DMS53 treated with DMSO at 0.1 percent for 48 hours (cell line): Measurements from ENCODE around the gene TFIP11.
"Not testable (repeated sequence)": the region's sequence is repeated elsewhere in the genome, so short reads cannot be mapped to it uniquely, and the experiment has no call there.

Experiments
- DNase-seq: peaks from one replicate; lab custom pipeline; 2025; ENCODE audit not compliant: unreplicated experiment; lab: John Stamatoyannopoulos, UW

The TFIP11 gene

DNA sequence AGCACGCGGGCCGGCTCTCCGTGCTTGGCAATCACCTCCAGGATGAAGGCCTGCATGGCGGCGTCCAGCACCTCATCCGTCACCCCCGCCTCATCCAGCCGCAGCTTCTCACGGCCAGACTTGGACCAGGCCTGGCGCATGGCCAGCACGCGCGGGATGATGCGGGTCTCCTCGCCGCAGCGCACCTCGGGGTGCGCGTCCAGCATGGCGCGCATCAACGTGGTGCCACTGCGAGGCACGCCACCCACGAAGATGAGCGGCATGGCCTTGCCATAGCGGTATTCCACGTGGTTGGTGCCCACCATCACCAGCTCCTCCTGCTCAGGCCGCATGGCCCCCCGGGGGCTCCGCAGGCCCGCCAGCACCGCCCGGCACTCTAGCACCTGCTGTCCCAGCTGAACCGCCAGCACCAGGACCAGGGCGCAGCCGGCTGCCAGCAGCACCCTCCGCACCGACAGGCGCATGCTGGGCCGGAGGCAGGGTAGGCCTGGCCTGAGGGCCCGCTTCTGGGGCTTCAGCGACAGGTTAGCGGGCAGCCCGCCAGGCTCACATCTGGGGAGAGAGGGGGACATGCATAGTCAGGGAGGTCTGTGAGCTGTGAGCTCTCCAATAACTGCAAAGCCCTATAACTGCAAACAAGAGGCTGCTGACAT is 29.0 kb upstream of the TFIP11 start:
- no peak for DNase-seq

DNA sequence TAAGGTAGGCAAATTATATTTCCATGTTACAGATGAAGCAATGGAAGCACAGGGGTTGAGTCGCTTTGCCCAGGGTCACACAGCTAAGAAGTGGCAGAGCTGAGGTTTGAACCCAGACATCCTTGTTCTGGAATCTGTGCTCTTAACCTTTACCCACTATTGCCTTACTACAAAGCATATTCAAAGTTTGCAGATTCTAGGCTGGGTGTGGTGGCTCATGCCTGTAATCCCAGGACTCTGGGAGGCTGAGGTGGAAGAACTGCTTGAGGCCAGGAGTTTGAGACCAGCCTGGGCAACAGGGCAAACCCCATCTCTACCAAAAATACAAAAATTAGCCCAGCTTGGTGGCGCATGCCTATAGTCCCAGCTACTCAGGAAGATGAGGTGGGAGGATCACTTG is 27.8 kb upstream of the TFIP11 start:
- DNase-seq, result no peak

DNA sequence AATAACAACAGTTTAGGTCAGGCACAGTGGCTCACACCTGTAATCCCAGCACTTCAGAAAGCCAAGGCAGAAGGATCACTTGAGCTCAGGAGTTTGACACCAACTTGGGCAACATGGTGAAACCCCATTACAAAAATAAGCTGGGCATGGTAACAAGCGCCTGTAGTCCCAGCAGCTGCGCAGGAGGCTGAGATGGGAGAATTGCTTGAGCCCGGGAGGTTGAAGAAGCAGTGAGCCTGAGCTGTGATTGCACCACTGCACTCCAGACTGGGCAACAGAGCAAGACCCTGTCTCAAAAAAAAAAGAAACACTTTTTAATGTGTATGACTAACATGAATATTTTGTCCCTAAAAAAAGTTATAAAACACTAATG is 24.5 kb upstream of the TFIP11 start:
- no peak for DNase-seq

DNA sequence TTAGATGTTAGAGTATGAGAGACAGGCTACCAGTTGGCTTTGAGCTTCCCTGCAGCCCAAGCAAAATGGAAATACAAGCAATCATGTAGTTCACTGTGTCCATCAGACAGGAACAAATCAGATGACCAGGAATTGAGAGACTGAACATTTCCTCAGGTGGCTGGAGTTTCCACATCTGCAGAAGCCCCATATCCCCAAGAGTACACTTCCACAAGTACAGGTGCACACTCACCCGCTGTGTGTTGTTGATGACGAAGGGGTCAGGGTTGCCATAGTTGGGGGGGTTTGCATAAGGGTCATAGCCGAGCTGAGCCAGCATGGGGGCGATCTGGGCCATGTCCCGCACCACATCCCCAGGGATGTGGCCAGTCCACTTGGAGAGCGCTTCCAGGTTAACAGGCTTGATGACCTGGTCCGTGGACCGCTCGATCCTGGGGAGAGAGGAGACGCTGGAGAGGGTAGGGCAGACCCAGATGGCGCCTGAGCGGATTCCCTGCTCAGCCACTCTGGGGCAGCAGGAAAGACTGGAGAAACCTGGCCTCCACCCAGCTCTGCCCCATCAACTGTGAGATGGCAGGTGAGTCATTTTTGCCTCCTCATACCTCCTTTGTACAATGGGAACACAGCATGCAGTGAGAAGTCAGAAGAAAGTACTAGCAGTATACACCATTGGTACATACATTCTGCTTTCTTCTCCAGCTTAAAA is 23.9 kb upstream of the TFIP11 start:
- DNase-seq, result no peak

DNA sequence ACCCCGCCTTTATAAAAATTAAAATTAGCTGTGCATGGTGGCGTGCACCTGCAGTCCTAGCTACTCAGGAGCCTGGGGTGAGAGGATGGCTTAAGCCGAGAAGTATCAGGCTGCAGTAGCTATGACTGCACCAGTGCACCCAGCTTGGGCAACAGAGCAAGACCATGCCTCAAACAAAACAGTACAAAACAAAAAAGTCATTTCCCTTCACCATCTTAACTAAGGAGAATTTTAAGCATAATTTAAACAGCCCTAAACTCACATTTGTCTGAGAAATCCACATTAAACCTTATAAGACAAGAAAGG is 23.3 kb upstream of the TFIP11 start:
- no peak for DNase-seq

DNA sequence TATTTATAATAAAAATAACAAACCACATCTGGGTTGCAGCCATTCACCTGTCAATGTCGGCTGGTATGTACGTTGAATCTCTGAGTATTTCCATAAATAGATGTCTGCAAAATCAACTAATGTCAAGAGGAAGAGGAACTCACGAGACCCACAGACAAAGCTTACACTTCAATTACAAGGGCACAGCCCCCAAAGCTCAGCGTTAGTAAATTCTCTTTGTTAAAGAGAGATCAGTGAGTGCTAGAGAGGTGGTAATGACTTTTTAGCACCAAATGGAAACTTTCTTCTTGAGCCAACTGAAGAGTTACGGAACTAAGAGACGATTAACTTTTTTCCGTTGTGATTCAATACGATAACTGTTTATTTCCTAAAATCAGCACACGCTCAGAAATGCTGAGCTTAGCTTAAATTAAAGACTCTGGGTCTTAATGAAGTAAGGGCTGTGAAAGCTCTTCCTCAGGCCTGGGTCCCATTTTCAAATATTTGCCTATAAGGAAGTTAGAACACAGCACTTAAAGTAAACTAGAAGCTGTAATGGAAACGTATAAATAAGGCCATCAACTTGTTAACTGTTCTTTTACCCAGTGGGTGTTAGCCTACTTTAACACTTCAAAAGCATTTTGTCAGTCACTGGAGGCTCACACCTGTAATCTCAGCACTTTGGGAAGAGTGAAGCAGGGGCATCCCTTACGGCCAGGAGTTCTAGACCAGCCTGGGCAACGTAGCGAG is 22.8 kb upstream of the TFIP11 start:
- no peak for DNase-seq

DNA sequence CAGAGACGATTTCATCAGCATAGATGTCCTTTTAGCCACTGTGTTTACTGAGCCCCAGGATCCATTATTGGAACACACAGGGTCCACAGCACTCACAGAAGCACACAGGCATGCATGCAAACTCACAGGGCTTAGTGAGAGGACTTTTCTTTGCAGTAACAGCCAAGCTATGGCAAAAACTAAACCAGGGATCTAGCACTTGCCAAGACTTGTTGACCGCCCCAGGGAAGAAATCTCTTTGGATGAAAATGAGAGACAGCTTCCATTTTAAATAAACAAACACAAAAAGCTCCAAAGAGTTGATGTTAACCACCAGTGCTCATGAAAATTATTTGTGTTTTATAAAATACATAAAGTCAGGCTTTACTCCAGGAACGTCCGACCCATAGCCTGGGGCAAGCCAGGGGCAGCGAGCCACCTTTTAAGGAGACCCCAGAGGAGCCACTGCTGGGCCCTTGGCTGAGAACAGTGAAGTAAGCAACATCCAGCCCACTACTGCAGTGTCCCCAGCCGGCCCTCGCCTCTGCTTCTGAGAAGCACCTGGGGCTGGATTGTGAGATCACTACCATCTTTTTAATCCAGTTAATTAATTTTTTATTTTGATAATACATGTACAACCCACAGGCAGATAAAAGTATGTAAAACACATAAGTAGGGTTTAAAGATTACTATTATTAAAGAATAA is 22.0 kb upstream of the TFIP11 start:
- DNase-seq, result no peak

DNA sequence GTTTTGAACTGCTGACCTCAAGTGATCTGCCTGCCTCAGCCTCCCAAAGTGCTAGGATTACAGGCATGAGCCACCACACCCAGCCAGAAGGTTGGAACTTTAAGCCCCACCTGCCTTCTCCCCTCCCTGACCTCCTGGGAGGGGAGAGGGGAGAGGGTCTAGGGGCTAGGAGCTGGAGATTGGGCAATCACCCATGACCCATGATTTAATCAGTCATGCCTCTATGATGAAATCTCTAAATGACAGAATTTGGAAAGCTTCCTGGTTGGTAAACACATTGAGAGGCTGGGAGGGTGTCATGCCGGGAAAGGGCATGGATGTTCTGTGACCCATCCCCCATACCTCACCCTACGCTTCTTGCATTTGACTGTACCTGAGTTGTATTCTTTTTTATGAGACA is 17.1 kb upstream of the TFIP11 start:
- no peak for DNase-seq

DNA sequence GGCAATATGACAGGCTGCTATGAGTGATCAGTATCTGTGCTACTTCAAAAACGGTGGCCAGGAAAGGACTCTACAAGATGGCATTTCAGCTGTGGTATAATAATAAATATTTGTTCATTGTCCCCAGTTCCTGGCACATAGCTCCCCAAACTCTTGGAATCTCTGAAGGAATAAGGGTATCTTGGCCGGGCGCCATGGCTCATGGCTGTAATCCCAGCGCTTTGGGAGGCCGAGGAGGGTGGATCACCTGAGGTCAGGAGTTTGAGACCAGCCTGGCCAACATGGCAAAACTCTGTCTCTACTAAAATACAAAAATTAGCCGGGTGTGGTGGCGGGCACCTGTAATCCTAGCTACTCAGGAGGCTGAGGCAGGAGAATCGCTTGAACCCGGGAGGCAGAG is 16.2 kb upstream of the TFIP11 start:
- not testable (repeated sequence) for DNase-seq

DNA sequence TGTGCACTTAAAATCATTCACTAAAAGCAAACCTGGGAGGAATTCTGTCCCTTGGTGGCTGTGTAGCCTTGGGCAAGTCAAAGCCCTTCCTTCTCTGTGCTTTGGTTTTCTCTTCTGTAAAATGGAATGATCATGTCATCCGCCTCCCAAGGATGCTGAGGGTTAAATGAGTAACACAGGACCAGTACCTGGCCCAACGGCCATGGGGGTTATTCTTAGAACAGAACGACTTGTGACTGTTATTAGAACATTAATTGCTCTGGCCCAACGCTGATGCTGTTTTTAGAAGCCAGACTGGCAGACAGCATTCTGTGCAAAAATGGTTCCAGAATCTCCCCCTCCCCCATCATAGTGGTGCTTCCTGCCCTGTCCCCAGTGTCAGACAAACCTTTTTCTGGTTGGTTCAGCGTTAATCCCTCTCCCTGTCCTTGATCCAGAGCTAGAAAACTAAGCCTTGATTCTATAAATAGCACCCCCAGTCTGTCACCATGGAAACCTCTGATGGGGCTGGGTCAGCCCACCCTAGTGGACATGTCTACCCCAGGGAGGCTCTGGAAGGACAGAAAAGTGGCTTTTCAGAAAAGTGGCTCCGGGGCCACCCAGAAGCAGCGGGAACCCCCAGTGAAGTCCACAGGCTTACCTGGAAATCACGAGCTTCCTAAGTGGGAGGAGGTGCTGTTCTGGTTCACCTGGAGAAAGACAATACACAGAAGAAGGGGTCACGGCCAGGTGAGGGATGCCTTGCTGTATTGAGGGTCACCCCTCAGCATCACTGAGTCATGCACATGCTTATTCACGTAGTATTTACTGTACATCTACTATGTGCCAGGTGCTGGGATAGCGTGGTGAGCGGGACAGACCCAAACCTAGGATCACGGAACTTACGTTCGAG is 15.5 kb upstream of the TFIP11 start:
- no peak for DNase-seq

DNA sequence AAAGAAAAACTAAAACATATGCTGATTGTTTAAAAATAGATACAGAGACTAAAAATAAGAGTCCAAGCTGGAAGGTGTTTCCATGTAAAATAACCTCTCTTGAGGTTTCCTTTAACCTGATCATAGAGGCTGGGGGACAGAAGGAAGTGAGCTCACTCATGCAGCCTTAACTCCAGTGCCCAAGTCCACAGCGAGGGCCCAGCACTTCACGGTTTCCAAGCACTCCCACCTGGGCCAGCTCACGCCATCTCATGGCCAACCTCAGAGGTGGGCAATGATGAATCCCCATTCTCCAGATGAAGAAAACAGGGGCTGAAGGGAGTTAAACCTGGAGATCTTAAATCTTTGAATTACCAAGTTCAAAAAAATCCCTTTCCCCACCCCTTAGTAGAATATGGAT is 14.9 kb upstream of the TFIP11 start:
- DNase-seq, result no peak

DNA sequence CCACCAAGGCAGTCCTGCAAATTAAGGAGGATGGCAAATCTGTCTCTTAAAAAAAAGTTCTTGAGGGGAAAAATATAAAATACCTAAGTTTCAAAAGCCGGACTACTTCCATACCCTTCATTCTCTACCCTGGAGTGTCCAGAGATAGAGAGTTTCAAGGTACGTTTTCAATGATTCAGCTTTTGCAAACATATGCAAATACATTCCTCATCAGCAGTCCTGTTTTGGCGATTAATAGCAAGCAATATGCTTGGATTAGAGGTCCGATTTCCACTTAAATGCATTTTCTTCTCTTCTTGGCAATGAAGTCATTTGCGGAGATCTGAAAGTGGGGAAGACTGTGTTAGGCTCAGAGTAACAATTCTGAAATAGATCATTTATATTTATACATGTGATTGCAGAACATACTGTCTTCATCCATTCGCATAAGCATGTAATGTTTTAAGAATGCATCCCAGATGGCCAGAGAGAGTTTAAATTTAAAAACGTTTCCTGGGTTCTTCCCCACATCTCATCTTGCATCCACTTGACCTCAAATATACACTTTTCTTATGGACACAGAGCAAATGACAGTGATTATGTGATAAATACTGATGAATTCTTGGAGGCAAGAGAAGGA is 13.8 kb upstream of the TFIP11 start:
- no peak for DNase-seq

DNA sequence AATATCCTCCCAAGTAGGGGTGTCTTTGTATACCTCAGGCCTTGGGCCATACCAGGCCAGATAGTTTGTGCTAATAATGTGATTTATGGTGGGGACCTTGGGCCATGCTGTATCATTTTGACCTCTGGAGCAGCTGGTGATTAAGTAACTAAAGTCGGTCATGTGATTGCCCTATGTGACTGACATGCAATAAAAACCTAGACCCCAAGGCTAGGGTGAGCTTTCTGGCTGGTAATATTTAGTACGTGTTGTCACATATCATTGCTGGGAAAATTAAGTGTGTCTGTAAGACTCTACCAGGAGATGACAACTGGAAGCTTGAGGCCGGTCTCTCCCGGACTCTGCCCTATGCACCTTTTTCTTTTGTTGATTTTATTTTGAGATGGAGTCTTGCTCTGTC is 12.6 kb upstream of the TFIP11 start:
- no peak for DNase-seq

DNA sequence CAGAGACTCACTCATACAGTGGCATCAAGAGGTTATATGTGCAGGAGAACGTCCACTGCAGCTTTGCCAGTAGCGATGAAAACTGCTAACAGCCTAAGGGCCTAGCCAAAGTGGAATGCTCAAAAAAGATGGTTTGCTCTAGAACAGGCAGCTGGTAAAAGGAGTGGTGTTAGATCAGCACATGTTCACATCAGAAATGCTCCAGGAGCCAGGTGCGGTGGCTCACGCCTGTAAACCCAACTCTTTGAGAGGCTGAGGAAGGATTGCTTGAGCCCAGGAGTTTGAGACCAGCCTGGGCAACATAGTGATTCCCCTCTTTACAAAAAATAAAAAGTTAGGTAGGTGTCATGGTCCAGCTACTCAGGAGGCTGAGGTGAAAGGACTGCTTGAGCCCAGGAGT is 10.3 kb upstream of the TFIP11 start:
- DNase-seq, result no peak

DNA sequence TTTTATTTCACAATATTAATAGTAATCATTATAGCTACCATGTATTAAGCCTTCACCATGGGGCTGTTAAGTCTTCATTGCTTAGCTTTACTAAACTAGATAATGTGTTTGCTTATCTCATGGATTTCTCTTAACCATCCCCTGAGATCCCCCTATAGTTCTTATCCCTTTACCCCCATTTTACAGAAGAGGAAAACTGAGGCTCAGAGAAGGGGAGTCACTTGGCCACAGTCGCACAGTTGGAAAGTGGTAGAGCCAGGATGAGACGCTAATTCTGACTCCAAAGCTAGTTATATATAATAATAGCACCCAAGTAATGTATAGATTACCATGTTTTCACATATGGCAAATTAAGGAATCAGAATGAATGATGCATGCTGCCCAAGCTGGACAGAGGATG is 9.7 kb upstream of the TFIP11 start:
- DNase-seq, result no peak

DNA sequence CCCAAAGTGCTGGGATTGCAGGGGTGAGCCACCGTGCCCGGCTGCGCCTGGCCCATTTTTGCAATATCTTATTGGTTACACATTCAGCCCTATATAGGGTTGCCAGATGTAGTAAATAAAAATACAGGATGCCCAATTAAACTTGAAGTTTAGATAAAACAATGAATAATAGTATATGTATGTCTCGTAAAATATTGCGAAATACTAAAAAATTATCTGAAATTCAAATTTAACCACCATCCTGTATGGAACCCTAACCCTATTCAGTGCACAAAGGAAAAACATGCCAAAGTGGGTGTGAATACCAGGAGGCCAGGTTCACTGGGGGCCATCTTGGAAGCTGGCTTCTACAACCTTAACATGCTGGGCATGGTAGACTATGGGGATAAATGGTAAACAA is 5.2 kb upstream of the TFIP11 start:
- no peak for DNase-seq

DNA sequence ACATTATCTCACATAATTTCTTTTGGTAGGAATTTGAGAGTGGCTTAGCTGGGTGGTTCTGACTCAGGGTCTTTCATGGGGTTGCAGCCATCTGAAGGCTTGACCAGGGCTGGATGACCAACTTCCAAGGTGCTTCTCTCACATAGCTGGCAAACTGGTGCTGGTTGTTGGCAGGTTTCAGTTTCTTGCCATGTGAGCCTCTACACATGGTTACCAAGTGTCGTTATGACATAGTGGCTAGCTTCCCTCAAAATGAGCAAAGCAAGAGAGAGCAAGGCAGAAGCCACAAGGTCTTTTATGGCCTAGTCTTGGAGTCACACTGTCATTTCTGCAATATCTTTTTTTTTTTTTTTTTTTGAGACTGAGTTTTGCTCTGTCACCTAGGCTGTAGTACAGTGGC is 4.2 kb upstream of the TFIP11 start:
- DNase-seq, result no peak

DNA sequence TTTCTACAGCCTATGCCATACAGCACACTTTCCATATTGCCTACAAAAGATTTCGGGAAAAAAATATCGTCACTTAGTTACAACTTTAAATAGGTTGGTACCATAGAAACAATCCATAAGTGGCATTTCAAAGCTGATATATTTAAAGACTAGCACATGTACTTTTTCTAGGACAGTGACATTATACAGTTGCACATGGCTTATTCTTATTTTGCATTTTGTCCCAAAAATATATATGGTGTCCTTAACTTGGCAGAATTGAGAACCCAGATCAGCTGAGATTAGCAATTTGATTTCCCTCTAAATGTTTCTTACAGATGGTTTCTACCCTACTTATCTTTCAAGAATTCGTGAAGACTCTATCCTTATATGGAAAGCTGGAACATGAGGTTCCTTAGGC is 3.7 kb upstream of the TFIP11 start:
- DNase-seq, result no peak

DNA sequence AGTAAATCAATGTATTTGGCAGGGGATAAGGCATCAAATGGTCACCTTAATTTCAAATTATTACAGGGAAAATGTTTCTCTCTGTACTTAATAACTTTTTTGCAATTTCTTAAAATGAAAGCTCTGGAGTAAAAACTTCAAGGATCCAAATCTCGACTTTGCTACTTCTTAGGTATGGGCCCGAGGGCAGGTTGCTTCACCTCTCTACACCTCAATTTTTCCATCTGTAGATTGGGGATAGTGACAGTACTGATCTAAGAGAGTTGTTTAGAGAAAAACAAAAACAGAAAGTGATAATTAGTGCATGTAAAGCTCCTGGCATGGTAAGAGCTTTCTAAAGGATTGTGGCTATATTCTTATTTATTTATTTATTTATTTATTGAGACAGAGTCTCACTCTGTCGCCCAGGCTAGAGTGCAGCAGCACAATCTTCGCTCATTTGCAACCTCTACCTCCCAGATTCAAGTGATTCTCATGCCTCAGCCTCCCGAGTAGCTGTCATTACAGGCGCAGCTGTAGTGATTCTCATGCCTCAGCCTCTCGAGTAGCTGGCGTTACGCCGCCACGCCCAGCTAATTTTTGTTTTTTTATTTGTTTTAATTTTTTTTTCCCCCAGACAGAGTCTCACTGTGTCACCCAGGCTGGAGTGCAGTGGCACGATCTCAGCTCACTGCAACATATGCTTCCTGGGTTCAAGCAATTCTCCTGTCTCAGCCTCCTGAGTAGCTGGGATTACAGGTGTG is 2.3 kb upstream of the TFIP11 start:
- DNase-seq, result no peak

DNA sequence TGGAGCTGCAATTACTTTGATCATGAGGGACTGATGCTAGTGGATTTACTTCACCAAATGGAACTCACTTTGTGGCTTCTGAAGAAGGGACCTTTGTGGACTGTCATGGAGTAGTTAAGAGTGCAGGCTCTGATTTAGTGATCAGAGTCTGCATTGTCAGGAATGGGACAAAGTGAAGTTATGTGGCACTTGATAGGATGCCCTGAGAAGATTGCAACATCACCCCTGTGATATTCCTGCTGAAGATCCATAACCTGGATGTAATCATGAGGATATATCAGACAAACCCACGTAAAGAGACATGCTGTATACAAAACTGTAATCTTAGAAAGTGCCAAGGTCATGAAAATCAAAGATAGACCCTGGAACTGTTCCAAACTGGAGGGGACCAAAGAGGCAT is 1.6 kb upstream of the TFIP11 start:
- DNase-seq, result no peak
